Activated effector memory CD4-positive, alpha-beta T cell treated with anti-CD3 and anti-CD28 coated beads, Interleukin-2, amount 50 U/mL, for 16 hours (primary cell): ENCODE data around the gene GARIN6.
"Not testable (repeated sequence)": the region's sequence is repeated elsewhere in the genome, so short reads cannot be mapped to it uniquely, and the experiment has no call there.

Source experiments
- DNase-seq: peaks from one replicate; pipeline ENCODE4 v3.0.0-alpha.2; 2020

The GARIN6 gene

GRCh38 chr12:99647453-99647852 lies at the start of gene GARIN6:
Gene GARIN6, plus strand, starts transcription at chr12:99647753. Its CDS starts 422 bp downstream, at chr12:99648175.
- DNase-seq, result no peak

GRCh38 chr12:99598785-99599184 lies 48.8 kb upstream of the GARIN6 start:
- no peak for DNase-seq

- no peak for DNase-seq
Measured at GRCh38 chr12:99600388-99600787, 47.2 kb upstream of the GARIN6 start.

GRCh38 chr12:99609455-99610181 lies 37.9 kb upstream of the GARIN6 start:
- no peak for DNase-seq

- DNase-seq, result no peak
Measured at GRCh38 chr12:99611117-99611516, 36.4 kb upstream of the GARIN6 start.

- no peak for DNase-seq
Measured at GRCh38 chr12:99611599-99611998, 36.0 kb upstream of the GARIN6 start.

GRCh38 chr12:99618657-99619056 lies 28.9 kb upstream of the GARIN6 start:
- no peak for DNase-seq

- DNase-seq, result no peak
Measured at GRCh38 chr12:99619389-99620158, 28.0 kb upstream of the GARIN6 start.

- DNase-seq, result no peak
Measured at GRCh38 chr12:99620159-99620479, 27.4 kb upstream of the GARIN6 start.

GRCh38 chr12:99624591-99624990 lies 23.0 kb upstream of the GARIN6 start:
- DNase-seq, result not testable (repeated sequence)

- no peak for DNase-seq
Measured at GRCh38 chr12:99627459-99627858, 20.1 kb upstream of the GARIN6 start.

GRCh38 chr12:99644629-99645028 lies 2.9 kb upstream of the GARIN6 start:
- DNase-seq, result no peak

GRCh38 chr12:99648183-99648582 lies 630 bp downstream of the GARIN6 start:
- no peak for DNase-seq

- DNase-seq, result no peak
Measured at GRCh38 chr12:99649551-99649950, 2.0 kb downstream of the GARIN6 start.

- DNase-seq, result no peak
Measured at GRCh38 chr12:99658671-99659349, 11.3 kb downstream of the GARIN6 start.

GRCh38 chr12:99670635-99671034 lies 23.1 kb downstream of the GARIN6 start:
- no peak for DNase-seq

- no peak for DNase-seq
Measured at GRCh38 chr12:99680276-99680675, 32.7 kb downstream of the GARIN6 start.

- no peak for DNase-seq
Measured at GRCh38 chr12:99686142-99686541, 38.6 kb downstream of the GARIN6 start.

- no peak for DNase-seq
Measured at GRCh38 chr12:99695050-99695449, 47.5 kb downstream of the GARIN6 start.
